Measurements from ENCODE around the gene INAFM1.
A peak's percentile ranks its signal among the peaks of the same experiment; 100 is the strongest.
"Not testable (repeated sequence)": the region's sequence is repeated elsewhere in the genome, so short reads cannot be mapped to it uniquely, and the experiment has no call there.

INAFM1 gene

DNA sequence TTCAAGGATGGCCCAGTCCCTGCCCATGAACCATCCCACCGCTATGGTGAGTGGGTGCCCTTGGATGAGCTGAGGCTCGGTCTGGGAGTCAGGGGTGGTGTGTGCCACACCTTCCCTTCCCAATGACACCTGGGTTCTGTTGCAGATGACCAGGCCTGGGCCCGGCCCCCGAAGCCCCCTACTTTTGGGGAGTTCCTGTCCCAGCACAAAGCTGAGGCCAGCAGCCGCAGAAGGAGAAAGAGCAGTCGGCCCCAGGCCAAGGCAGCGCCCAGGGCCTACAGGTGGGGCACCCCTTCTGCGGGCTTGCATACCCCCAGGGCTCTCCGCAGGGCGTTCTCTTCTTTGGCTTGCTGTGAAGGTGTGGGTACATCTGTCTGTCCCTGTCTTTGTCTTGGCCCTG, 4.3 kb upstream of the INAFM1 start:
- DNase-seq = no peak

DNA sequence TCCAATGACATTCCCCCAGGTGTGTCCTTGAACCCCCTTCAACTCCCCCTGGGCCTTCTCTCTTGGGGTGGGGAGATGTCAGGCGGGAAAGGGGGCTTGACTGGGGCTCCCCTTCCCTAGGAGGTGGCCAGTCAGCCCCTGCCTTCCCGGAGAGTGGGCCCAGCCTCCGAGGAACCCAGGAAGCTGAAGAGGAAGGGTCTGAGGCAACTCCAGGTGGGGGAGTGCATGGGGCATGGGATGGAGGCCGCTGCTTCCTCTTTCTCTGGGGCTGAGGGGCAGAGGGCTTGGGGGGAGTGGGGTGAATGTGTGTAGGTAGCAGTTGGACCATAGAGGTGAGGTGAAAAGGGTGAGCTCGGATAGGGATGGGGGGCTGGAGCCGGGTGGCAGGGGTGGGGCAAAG, 2.7 kb upstream of the INAFM1 start:
- no peak for DNase-seq

DNA sequence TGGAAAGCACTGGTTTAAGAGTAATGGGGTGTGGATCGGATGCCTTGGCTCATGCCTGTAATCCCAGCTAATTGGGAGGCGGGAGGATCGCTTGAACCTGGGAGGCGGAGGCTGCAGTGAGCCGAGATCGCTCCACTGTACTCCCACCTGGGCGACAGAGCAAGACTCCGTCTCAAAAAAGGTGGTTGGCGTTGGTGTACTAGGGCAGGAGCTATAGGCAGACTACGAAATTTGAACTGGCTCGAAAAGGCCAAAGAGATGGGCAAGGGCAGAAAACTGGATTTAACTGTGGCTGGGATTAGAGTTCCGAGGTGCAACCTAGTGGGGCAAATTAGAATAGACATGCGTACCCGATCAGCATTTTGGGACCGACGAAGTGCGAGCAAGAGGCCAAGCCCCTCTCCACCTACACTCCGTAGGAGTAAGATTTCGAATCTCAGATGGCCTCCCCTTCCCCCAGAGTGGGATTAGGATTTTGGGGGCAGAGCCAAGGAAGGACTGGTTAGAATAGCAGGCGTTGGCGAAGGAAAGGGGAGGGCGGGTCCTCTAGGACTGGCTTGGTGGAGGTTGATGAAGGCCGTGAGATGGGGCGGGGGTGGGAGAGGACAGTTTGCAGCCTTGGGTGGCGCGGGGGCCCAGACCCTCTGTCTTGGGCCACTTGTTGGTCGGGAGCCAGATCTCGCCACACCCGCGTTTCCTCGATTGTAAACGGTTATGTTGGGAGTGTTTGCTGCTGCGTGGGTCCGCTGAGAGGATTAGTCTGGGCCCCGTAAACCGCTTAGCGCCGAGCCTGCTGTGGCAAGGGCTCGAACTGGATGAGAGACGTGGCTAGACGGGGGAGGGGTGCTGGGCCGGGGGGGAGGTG, 2.0 kb upstream of the INAFM1 start:
- no peak for DNase-seq

DNA sequence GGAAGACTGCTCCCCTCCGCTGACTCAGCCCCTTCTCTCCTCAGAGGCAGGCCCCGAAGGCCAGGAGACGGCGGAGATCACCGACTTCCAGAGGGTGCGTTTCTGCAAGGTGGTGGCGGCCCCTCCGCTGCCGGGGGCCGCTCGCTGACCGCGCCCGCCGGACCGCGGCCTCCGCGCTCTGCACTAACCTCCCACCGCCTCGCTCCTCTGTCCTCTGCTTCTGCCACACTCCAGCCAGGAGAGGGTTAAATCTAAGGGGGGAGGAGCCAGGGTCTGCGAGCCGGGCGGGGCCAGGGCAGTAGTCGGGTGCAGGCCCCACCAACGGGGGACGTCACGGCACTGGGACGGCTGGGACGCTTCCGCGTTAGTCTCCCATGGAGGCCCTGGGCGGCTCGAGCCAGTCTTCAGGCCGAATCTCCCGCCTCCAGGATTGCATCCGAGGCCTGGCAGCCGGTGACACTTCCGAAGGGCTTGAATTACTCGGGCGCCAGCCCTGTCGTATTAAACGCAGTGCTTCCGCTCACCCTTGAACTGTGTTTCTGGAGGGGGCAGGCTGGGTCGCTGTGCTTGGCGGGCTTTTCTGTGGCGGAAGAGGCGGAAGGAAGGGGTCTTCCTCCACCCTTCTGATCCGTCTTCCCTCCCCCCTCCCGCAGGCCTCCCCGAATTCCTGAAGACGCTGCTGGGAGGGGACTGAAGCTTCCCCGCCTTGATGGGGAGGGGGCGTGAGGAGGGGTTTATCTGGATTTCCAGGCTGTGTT, 1.2 kb upstream of the INAFM1 start:
- peak; percentile 65 to 83 for DNase-seq

DNA sequence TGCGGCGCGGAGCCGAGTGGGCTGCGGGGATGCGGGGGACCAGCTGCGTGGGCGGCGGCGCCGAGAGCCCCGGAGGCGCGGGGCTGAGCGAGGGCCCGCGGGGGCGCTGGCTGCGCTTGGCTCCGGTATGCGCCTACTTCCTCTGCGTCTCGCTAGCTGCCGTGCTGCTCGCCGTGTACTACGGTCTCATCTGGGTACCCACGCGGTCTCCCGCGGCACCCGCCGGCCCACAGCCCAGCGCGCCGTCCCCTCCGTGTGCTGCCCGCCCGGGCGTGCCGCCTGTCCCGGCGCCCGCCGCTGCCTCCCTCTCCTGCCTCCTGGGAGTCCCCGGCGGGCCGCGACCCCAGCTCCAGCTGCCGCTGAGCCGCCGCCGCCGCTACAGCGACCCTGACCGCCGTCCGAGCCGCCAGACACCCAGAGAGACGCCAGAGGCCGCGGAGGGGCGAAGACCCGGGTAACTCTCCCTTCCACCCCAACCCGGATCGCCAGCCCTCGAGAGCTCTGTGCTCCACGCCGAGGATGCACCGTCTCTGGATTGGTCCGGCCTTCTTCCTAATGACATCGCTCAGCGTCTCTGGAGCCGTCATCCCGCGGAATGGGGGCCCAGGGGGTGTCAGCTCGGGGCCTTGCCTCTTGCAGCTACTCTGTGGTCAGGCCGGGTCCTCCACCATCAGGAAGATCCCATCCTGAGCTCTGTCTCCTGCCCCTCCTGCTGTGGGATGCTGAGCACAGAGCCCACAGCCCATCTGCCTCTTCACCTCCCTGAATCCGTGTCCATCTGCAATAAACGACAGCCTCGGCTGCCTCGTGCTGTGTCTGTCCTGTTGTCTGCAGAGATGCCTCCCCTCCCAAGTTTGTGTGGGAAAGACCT, 441 bp downstream of the INAFM1 start:
- DNase-seq = peak in 1 of 2 experiments; percentile 35

DNA sequence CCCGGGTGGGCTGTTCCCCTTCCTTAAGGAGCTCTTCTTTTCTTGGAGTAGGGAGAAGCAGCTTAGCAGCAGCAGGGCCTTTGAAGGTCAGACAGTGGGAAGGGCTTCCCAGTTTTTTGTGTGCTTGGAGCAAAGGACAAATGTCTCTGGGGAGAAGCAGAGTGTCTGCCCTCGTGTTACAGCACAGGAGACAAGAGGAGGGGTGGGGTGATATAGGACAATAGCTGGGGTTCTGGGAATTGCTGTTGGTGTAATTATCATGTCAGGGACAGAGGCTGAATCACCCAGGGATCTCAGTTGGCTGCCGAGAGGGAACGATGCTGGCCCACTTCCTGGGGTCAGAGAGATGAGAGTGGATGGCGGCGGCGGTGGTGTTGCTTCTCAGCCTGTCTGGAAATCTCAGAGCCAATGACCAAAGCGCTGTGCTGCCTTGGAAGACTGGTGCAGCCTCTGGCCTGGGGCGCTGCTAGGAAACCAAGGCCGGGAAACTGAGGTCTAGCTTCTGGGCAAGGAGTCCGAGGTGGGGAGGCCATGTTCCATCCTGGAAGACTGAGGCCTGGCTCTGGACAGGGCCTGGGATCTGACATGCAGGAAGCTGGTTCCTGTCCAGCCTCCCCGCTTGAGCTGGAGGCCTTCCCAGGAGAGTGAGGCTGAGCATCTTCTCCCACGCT, 1.2 kb downstream of the INAFM1 start:
- no peak for DNase-seq

DNA sequence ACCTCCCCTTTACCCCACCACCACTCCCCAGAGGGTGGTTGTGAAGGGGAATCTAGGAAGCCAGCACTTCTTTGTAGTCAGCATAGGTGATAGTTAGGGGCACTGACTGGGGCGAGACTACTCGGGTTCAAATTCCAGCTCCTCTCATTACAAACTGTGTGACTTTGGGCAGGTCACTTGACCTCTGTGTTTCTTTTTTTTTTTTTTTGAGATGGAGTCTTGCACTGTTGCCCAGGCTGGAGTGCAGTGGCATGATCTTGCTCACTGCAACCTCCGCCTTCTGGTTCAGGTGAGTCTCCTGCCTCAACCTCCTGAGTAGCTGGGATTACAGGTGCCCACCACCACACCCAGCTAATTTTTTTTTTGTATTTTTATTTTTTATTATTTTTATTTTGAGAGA, 1.8 kb downstream of the INAFM1 start:
- not testable (repeated sequence) for DNase-seq

DNA sequence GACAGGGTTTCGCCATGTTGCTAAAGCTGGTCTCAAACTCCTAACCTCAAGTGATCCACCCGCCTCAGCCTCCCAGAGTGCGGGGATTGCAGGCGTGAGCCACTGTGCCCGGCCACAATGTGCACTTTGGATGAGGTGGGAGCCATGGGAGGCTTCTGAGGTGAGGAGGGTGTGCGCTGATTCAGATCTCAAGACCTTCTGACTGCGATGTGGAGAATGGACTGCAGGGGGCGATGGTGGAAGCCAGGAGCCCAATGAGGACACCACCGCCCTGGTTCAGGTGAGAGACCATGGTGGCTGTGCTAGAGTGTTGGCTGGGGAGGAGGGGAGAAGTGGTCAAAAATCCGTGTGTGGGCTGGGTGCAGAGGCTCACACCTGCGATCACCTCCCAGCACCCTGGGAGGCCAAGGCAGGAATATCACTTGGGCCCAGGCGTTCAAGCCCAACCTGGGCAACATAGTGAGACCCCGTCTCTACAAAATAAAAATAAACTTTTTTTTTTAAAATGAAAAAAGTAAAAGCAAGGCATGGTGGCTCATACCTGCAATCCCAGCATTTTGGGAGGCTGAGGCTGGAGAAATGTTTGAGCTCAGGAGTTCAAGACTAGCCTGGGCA, 5.6 kb downstream of the INAFM1 start:
- no peak for DNase-seq

DNA sequence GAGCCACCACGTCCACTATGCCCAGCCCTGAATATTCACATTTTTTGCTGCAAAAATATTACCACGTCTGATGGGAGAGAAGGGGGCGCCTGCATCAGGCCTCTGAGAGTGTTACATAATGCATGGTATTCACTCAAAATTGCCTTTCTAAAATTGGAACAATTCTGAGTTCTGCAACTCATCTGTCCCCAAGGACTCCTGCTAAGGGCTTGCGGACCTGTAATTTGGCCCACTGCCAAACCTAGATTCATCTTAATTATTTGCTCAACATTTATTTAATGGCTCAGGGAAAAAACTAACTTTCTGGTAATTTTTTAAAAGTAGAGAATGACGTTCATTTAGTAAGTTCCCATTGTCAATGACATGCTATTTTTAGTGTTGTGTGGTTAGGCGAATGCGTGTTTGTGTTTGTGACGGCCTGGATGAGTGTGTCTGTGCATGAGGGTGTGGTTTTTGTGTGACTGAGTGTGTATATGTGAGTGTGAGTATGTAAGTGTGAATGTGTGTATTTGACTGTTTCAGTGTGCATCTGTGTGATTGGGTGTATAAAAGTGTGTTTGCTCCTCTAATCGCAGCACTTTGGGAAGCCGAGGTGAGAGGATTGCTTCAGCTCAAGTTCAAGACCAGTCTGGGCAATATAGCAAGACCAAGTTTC, 8.8 kb downstream of the INAFM1 start:
- DNase-seq = no peak

DNA sequence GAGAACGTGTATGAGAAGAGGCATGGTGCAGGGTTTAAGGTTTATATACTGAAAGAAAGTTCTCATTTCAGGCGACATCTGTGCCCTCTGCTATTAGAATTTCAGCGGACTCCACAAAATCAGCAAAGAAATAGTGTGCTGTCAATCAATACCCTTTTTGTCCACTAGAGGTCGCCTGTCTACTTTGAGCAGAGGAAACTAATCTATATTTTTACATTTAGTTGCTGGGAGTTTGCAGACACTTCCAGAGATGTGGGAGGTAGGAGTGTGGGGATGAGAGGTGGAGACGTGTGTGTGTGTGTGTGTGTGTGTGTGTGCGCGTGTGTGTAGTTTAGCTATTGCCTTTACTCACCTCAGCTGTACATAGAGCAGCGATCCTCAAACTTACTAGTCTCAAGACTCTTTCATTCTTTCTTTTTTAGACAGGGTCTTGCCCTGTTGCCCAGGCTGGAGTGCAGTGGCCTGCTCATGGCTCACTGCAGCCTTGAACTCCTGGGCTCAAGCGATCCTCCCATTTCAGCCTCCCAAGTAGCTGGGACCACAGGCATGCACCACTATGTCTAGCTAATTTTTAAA, 9.7 kb downstream of the INAFM1 start:
- peak; percentile 49 to 55 for DNase-seq

DNA sequence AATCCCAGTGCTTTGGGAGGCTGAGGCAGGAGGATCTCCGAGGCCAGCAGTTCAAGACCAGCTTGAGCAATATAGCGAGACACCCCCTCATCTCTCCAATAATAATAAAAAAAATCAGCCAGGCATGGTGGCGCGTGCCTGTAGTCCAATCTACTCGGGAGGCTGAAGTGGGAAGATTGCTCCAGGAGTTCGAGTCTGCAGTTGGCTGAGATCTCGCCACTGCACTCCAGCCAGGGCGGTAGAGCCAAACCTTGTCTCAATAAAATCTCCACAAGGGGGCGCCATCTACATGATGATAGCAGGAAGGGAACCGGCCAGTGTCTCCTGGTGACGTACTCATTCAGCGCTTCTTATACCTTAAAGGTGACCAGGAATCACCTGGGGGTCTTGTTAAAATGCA, 21.4 kb downstream of the INAFM1 start:
- DNase-seq = peak; percentile 51 to 73

DNA sequence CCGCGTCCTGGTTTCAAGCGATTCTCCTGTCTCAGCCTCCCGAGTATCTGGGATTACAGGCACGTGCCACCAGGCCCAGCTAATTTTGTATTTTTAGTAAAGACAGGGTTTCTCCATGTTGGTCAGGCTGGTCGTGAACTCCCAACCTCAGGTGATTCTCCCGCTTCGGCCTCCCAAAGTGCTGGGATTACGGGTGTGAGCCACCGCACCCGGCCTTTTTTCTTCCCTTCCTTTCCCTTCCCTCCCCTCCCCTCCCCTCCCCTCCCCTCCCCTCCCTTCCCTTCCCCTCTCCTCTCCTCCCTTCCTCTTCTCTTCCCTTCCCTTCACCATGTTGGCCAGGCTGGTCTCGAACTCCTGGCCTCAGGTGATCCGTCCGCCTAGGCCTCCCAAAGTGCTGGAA, 26.2 kb downstream of the INAFM1 start:
- DNase-seq = not testable (repeated sequence)

DNA sequence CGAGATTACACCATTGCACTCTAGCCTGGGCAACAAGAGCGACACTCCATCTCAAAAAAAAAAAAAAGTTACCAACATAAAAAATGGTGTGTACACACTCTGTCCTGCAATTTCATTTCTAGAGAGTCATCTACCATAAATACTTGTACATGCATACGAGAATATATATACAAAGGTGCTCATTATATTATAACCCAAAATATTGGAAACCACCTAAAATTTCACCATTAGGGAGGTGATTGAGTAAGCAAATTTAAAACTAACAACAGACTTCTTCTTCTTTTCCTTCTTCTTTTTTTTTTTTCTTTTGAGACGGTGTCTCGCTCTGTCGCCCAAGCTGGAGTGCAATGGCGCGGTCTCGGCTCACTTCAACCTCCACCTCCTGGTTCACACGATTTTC, 27.6 kb downstream of the INAFM1 start:
- peak in 1 of 2 experiments; percentile 5 for DNase-seq

DNA sequence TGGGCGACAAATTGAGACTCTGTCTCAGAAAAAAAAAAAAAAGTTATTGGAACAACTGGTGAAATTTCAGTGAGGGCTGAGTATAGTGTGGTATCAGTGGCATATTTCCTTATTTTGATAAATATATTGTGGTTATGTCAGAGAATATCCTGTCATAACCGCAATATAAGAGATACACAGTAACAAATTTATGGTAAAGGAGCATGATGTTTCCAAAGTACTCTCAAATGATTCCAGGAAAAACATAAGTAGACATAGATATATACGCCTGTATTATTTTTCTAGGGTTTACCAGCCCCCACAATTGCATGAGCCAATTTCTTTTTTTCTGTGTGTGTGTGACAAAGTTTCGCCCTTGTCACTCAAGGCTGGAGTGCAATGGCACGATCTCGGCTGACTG, 29.3 kb downstream of the INAFM1 start:
- DNase-seq = no peak

DNA sequence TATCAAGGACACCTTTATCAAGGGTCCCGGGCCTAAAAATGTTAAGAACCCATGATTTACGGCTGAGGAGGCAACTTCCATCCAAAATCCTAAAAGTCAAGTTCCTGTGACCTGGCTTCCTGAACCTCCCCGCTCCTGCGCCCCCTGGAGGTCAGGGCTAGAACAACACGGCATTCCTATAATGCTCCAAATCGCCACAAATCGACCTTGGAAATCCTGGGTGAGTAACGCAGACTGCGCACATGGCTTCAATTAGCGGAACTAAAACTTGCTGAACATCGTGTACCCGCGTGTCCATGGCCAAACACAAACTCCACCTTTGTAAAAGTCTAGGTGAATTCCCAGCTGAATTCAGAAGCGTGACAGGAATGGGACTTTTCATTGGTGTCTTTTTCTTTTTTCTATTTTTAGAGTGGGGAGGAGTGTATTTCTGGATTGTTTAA, 30.6 kb downstream of the INAFM1 start:
- peak; percentile 28 to 39 for DNase-seq

DNA sequence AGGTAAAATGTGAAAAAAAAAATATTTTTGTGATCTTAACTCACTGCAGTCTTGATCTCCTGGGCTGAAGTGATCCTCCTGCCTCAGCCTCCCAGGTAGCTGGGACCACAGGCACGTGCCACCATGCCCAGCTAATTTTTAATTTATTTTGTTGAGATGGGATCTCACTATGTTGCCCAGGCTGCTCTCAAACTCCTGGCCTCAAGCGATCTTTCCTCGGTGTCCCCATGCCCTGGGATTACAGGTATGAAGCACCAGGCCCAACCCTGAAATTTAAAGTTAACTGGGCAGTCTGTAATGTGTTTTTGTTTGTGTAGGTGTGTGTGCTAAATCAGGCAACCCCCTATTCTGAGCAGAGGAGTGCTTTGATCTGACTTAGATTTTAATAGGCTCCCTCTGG, 31.6 kb downstream of the INAFM1 start:
- no peak for DNase-seq

DNA sequence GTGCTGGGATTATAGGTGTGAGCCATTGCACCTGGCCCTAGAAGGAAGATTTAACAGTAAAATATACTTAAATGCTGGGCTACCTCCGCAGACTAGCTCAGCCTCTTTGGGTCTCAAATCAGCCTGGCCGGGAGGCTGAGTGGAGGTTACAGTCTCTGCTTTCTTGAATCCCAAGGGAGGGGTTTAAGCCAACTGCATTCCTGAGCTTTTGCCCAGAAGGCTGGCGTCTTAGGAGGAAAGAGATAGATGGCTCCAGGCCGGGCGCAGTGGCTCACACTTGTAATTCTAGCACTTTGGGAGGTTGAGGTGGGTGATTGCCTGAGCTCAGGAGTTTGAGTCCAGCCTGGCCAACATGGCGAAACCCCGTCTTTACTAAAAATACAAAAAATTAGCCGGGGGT, 34.4 kb downstream of the INAFM1 start:
- no peak for DNase-seq

DNA sequence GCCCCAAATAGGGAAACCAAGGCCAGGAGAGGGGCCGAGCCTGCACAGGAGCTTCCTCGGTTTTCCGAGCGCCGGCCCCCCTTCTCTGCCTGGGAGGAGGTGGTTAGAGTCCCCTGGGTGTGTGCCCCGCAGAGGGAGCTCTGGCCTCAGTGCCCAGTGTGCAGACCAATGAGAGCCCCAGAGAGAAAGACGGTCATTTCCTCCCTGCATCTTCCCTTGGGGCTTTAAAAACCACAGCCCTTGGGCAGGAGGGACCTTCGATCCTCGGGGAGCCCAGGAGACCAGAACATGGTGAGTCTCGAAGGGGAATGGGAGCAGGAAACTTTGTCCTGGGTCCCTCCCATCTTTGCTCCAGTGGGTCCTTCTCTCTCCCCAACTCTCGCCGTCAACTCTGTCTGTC, 34.9 kb downstream of the INAFM1 start, which contains the start of gene C5AR1:
C5AR1 (plus strand) TSS at position 254 of the 400 bp plus-strand sequence; CDS start at position 289, 35 bp downstream.
- DNase-seq = peak in 1 of 2 experiments; percentile 7

DNA sequence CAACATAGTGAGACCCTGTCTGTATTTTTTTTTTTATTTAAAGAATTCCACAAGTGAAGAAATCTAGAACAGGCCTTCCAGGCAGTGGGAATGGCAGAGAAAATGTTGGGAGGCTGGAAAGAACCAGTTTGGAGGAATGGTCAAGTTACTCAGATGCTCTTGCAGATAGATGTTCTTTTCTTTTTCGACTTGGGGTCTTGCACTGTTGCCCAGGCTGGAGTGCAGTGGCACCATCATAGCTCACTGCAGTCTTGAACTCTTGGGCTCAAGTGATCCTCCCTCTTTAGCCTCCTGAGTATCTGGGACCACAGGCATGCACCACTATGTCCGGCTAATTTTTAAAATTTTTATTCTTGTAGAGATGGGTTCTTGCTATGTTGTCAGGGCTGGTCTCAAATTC, 35.6 kb downstream of the INAFM1 start:
- no peak for DNase-seq

DNA sequence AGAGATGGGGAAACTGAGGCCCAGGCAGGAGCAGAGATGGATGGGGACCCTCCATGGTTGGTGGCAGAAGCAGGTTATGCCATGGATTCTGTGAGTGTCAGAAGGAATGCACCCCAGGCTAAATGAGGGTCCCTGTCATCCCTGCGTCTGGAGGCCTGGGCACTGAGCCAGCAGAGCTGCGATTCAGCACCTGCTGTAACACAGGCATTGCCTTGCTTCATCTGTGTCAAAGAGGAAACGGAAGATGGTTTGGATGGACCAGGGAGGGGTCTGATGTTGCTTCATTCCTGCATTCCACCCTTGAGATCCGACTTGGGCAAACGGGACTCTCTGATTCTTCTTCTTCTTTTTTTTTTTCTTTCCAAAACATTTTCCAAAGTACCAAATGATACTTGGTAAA, 36.1 kb downstream of the INAFM1 start:
- peak; percentile 45 to 58 for DNase-seq

Measured in AML-193 (cell line).